ENCODE measurements around the gene APOL3. TPM values are rescaled to one million over a fixed set of nuclear protein-coding genes. Genes with fewer than 3 reads are reported as not detected.
A peak's percentile ranks its signal among the peaks of the same experiment; 100 is the strongest.
"Not testable (repeated sequence)": the region's sequence is repeated elsewhere in the genome, so short reads cannot be mapped to it uniquely, and the experiment has no call there.

Gene APOL3
- total RNA-seq, 2 experiments from 2014 or later, result 139 to 150 TPM

GRCh38 chr22:36201025-36201424 lies 40.5 kb upstream of the APOL3 start:
- H3K9me3 Mint-ChIP-seq; H3K27ac Mint-ChIP-seq; CTCF ChIA-PET; H3K27me3 Mint-ChIP-seq; H3K4me3 Mint-ChIP-seq; DNase-seq; POLR2A ChIA-PET; H3K36me3 Mint-ChIP-seq (ENCODE audit: low read depth): not testable (repeated sequence)
- H3K4me1 Mint-ChIP-seq, result peaks cover 42% of the 10 kb centered on the region

GRCh38 chr22:36199001-36199551 lies 38.5 kb upstream of the APOL3 start:
- Mint-ChIP-seq H3K36me3 (ENCODE audit: low read depth) (no peaks in the 10 kb centered on the region), H3K4me1 (peaks cover 40% of the 10 kb centered on the region), H3K9me3 (no peaks in the 10 kb centered on the region), H3K27ac (no peak overlapping the region), H3K27me3 (no peaks in the 10 kb centered on the region), H3K4me3 (no peak overlapping the region)
- POLR2A ChIA-PET, result no interaction called here
- no peak for DNase-seq
- CTCF ChIA-PET, result interaction anchor here (2.0 kb wide), 1 partner anchor 10 kb away, joined by 5 read pairs; no protein-coding TSS in a partner anchor

- H3K4me3 Mint-ChIP-seq, result no peak overlapping the region
- no peak for DNase-seq
- peak overlapping the region; percentile 16 for H3K27ac Mint-ChIP-seq
- H3K36me3 Mint-ChIP-seq (ENCODE audit: low read depth), result no peaks in the 10 kb centered on the region
- CTCF ChIA-PET, result interaction anchor here (2.0 kb wide), 1 partner anchor 10 kb away, joined by 5 read pairs; no protein-coding TSS in a partner anchor
- H3K27me3 Mint-ChIP-seq, result no peaks in the 10 kb centered on the region
- H3K9me3 Mint-ChIP-seq, result no peaks in the 10 kb centered on the region
- peaks cover 40% of the 10 kb centered on the region for H3K4me1 Mint-ChIP-seq
- POLR2A ChIA-PET, result no interaction called here
These were observed 38.0 kb upstream of the APOL3 start for GRCh38 chr22:36198536-36198935.

- POLR2A ChIA-PET, result no interaction called here
These were observed 37.1 kb upstream of the APOL3 start for GRCh38 chr22:36197514-36198146.

GRCh38 chr22:36197065-36197440 lies 36.5 kb upstream of the APOL3 start:
- peaks cover 35% of the 10 kb centered on the region for H3K4me1 Mint-ChIP-seq
- ChIA-PET POLR2A (no interaction called here), CTCF (no interaction called here)
- peak overlapping the region; percentile 63 for H3K27ac Mint-ChIP-seq
- no peaks in the 10 kb centered on the region for H3K9me3 Mint-ChIP-seq
- peaks cover 4% of the 10 kb centered on the region for H3K27me3 Mint-ChIP-seq
- no peak overlapping the region for H3K4me3 Mint-ChIP-seq
- H3K36me3 Mint-ChIP-seq (ENCODE audit: low read depth), result no peaks in the 10 kb centered on the region
- no peak for DNase-seq

More at GRCh38 chr22:36197514-36198146, 37.1 kb upstream of the APOL3 start:
- Mint-ChIP-seq H3K36me3 (ENCODE audit: low read depth) (no peaks in the 10 kb centered on the region), H3K27ac (peak overlapping the region; percentile 63), H3K4me1 (peaks cover 37% of the 10 kb centered on the region), H3K9me3 (no peaks in the 10 kb centered on the region), H3K27me3 (peaks cover 2% of the 10 kb centered on the region), H3K4me3 (no peak overlapping the region)
- CTCF ChIA-PET, result interaction anchor here (2.0 kb wide), 1 partner anchor 11 kb away, joined by 5 read pairs; no protein-coding TSS in a partner anchor
- DNase-seq, result peak; percentile 19

- Mint-ChIP-seq H3K36me3 (ENCODE audit: low read depth) (no peaks in the 10 kb centered on the region), H3K27ac (no peak overlapping the region), H3K4me3 (no peak overlapping the region), H3K9me3 (no peaks in the 10 kb centered on the region), H3K4me1 (peaks cover 33% of the 10 kb centered on the region), H3K27me3 (peaks cover 4% of the 10 kb centered on the region)
- DNase-seq, result no peak
- ChIA-PET POLR2A (no interaction called here), CTCF (interaction anchor here (0.9 to 1.4 kb wide), 2 partner anchors 11 to 126 kb away, joined by 3 read pairs; no protein-coding TSS in a partner anchor)
These were observed 35.9 kb upstream of the APOL3 start for GRCh38 chr22:36196254-36197064.

- ChIA-PET POLR2A (no interaction called here), CTCF (interaction anchor here (0.6 to 1.8 kb wide), 5 partner anchors 12 to 44 kb away, joined by 3 to 7 read pairs (median 3); partner anchors contain the start of gene APOL2)
- Mint-ChIP-seq H3K27me3 (peaks cover 6% of the 10 kb centered on the region), H3K4me3 (no peak overlapping the region), H3K27ac (no peak overlapping the region), H3K9me3 (no peaks in the 10 kb centered on the region), H3K4me1 (peaks cover 30% of the 10 kb centered on the region), H3K36me3 (ENCODE audit: low read depth) (no peaks in the 10 kb centered on the region)
- peak; percentile 61 for DNase-seq
These were observed 34.4 kb upstream of the APOL3 start for GRCh38 chr22:36194971-36195370.

GRCh38 chr22:36194385-36194784 lies 33.8 kb upstream of the APOL3 start:
- Mint-ChIP-seq H3K27me3 (peaks cover 6% of the 10 kb centered on the region), H3K36me3 (ENCODE audit: low read depth) (no peaks in the 10 kb centered on the region), H3K27ac (no peak overlapping the region), H3K4me1 (peaks cover 30% of the 10 kb centered on the region), H3K4me3 (no peak overlapping the region), H3K9me3 (no peaks in the 10 kb centered on the region)
- ChIA-PET POLR2A (no interaction called here), CTCF (interaction anchor here (0.6 to 1.8 kb wide), 5 partner anchors 11 to 44 kb away, joined by 3 to 7 read pairs (median 3); partner anchors contain the start of gene APOL2)
- DNase-seq, result no peak

- no peak for DNase-seq
- Mint-ChIP-seq H3K27ac (no peak overlapping the region), H3K9me3 (no peaks in the 10 kb centered on the region), H3K4me1 (peaks cover 29% of the 10 kb centered on the region), H3K36me3 (ENCODE audit: low read depth) (no peaks in the 10 kb centered on the region), H3K27me3 (peaks cover 6% of the 10 kb centered on the region), H3K4me3 (no peak overlapping the region)
- CTCF ChIA-PET, result interaction anchor here (1.8 kb wide), 1 partner anchor 45 kb away, joined by 7 read pairs; the partner anchor contains the start of gene APOL2
- POLR2A ChIA-PET, result no interaction called here
These were observed 33.0 kb upstream of the APOL3 start for GRCh38 chr22:36193577-36193976.

- no peak for DNase-seq
- Mint-ChIP-seq H3K9me3 (no peaks in the 10 kb centered on the region), H3K36me3 (ENCODE audit: low read depth) (no peaks in the 10 kb centered on the region), H3K27me3 (peaks cover 6% of the 10 kb centered on the region), H3K4me3 (no peak overlapping the region), H3K4me1 (peaks cover 25% of the 10 kb centered on the region), H3K27ac (no peak overlapping the region)
- ChIA-PET CTCF (interaction anchor here (1.8 kb wide), 1 partner anchor 46 kb away, joined by 7 read pairs; the partner anchor contains the start of gene APOL2), POLR2A (no interaction called here)
These were observed 32.6 kb upstream of the APOL3 start for GRCh38 chr22:36193171-36193570.

GRCh38 chr22:36192542-36192941 lies 32.0 kb upstream of the APOL3 start:
- CTCF ChIA-PET, result interaction anchor here (0.7 kb wide), 1 partner anchor 15 kb away, joined by 3 read pairs; no protein-coding TSS in a partner anchor

GRCh38 chr22:36191106-36191836 lies 30.7 kb upstream of the APOL3 start:
- H3K9me3 Mint-ChIP-seq, result no peaks in the 10 kb centered on the region
- no peak overlapping the region for H3K4me3 Mint-ChIP-seq
- ChIA-PET POLR2A (no interaction called here), CTCF (interaction anchor here (0.8 to 0.9 kb wide), 2 partner anchors 44 to 126 kb away, joined by 3 read pairs; no protein-coding TSS in a partner anchor)
- H3K27me3 Mint-ChIP-seq, result peaks cover 11% of the 10 kb centered on the region
- H3K27ac Mint-ChIP-seq, result no peak overlapping the region
- H3K36me3 Mint-ChIP-seq (ENCODE audit: low read depth), result no peaks in the 10 kb centered on the region
- DNase-seq, result no peak
- H3K4me1 Mint-ChIP-seq, result peaks cover 7% of the 10 kb centered on the region

More at GRCh38 chr22:36192542-36192941, 32.0 kb upstream of the APOL3 start:
- peaks cover 19% of the 10 kb centered on the region for H3K4me1 Mint-ChIP-seq
- H3K27me3 Mint-ChIP-seq, result peaks cover 6% of the 10 kb centered on the region
- no peak for DNase-seq
- H3K4me3 Mint-ChIP-seq, result no peak overlapping the region
- no peaks in the 10 kb centered on the region for H3K9me3 Mint-ChIP-seq
- H3K27ac Mint-ChIP-seq, result no peak overlapping the region
- no peaks in the 10 kb centered on the region for H3K36me3 Mint-ChIP-seq (ENCODE audit: low read depth)
- POLR2A ChIA-PET, result no interaction called here

Measured in activated CD4-positive, alpha-beta T cell treated with anti-CD3 and anti-CD28 coated beads, Interleukin-2, amount 10 ng/mL, durations not matched to agents 7 days and 5 days (primary cell).